DOHH2 (cell line): ENCODE results near the gene CUBN.

ENCODE experiments used
- H3F3A ChIP-seq: fragments of 200-600 bp; sonication (generic), shearing (Covaris generic); 2 replicates; pipeline ENCODE4 v1.6.0; 2016; ENCODE audit warnings: antibody characterized with exemption, mild to moderate bottlenecking; ENCODE audit not compliant: control insufficient read depth, insufficient read depth
- H3K27ac ChIP-seq: fragments of 200-600 bp; sonication (generic); 2 replicates; pipeline ENCODE4 v1.5.1; 2014; ENCODE audit warnings: low read depth, mild to moderate bottlenecking, low read length, moderate library complexity
- H3K27me3 ChIP-seq: fragments of 200-600 bp; sonication (generic); 2 replicates; pipeline ENCODE4 v1.6.1; 2014; ENCODE audit warnings: mild to moderate bottlenecking, low read length, mixed read lengths; ENCODE audit not compliant: control insufficient read depth
- H3K36me3 ChIP-seq: fragments of 200-600 bp; sonication (generic); 2 replicates; pipeline ENCODE4 v1.6.1; 2014; ENCODE audit warnings: mild to moderate bottlenecking, low read length, moderate library complexity, mixed read lengths; ENCODE audit not compliant: control insufficient read depth
- H3K4me1 ChIP-seq: fragments of 200-600 bp; sonication (generic); 2 replicates; pipeline ENCODE4 v1.6.1; 2014; ENCODE audit warnings: mild to moderate bottlenecking, low read length, mixed read lengths; ENCODE audit not compliant: control insufficient read depth
- H3K4me2 ChIP-seq: fragments of 200-600 bp; sonication (generic); 2 replicates; pipeline ENCODE4 v1.6.0; 2014; ENCODE audit warnings: mild to moderate bottlenecking, low read length, moderate library complexity
- H3K4me3 ChIP-seq: fragments of 200-600 bp; sonication (generic); 2 replicates; pipeline ENCODE4 v1.5.1; 2014; ENCODE audit warnings: mild to moderate bottlenecking, low read length, mixed read lengths
- H3K79me2 ChIP-seq: fragments of 200-600 bp; sonication (generic); 2 replicates; pipeline ENCODE4 v1.6.1; 2014; ENCODE audit warnings: mild to moderate bottlenecking, low read length, mixed read lengths; ENCODE audit not compliant: control insufficient read depth
- H3K9me2 ChIP-seq: fragments of 200-600 bp; sonication (generic); replicated peaks from 2 replicates; pipeline ENCODE4 v1.6.1; 2014; ENCODE audit warnings: mild to moderate bottlenecking, low read length, mixed read lengths; ENCODE audit not compliant: control insufficient read depth
- H3K9me3 ChIP-seq: fragments of 200-600 bp; sonication (generic); 2 replicates; pipeline ENCODE4 v1.6.1; 2014; ENCODE audit warnings: antibody characterized with exemption, low read length, mixed read lengths; ENCODE audit not compliant: control insufficient read depth, insufficient read depth
- H4K20me1 ChIP-seq: fragments of 200-600 bp; sonication (generic); 2 replicates; pipeline ENCODE4 v1.6.0; 2014; ENCODE audit warnings: low read depth, mild to moderate bottlenecking, antibody characterized with exemption, low read length, moderate library complexity; ENCODE audit not compliant: control insufficient read depth, insufficient read depth
- EZH2phosphoT487 ChIP-seq: fragments of 200-600 bp; sonication (generic); IDR thresholded peaks from 2 replicates; pipeline ENCODE4 v1.6.1; 2017; ENCODE audit warnings: borderline replicate concordance, mild to moderate bottlenecking, antibody characterized with exemption, low read length, moderate library complexity, mixed read lengths
- TF ChIP-seq, protein P1 (sequence below): fragments of 200-600 bp; sonication (generic); IDR thresholded peaks from one replicate; pipeline ENCODE4 v1.5.1; 2014; ENCODE audit warnings: antibody characterized with exemption, mild to moderate bottlenecking, low read depth, low read length; ENCODE audit not compliant: poor library complexity, severe bottlenecking

The CUBN gene

GRCh38 chr10:17084258-17084657 lies 45.4 kb downstream of the CUBN start:
- no peaks in the 10 kb centered on the region for H3K36me3 ChIP-seq
- H3K27ac ChIP-seq = no peak overlapping the region
- H3K4me3 ChIP-seq = no peak overlapping the region
- no peaks in the 10 kb centered on the region for H4K20me1 ChIP-seq
- H3F3A ChIP-seq = no peaks in the 10 kb centered on the region
- no peak overlapping the region for H3K4me2 ChIP-seq
- no peaks in the 10 kb centered on the region for H3K27me3 ChIP-seq
- H3K79me2 ChIP-seq = no peaks in the 10 kb centered on the region
- TF ChIP-seq, protein P1, sequence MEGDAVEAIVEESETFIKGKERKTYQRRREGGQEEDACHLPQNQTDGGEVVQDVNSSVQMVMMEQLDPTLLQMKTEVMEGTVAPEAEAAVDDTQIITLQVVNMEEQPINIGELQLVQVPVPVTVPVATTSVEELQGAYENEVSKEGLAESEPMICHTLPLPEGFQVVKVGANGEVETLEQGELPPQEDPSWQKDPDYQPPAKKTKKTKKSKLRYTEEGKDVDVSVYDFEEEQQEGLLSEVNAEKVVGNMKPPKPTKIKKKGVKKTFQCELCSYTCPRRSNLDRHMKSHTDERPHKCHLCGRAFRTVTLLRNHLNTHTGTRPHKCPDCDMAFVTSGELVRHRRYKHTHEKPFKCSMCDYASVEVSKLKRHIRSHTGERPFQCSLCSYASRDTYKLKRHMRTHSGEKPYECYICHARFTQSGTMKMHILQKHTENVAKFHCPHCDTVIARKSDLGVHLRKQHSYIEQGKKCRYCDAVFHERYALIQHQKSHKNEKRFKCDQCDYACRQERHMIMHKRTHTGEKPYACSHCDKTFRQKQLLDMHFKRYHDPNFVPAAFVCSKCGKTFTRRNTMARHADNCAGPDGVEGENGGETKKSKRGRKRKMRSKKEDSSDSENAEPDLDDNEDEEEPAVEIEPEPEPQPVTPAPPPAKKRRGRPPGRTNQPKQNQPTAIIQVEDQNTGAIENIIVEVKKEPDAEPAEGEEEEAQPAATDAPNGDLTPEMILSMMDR = no peak
- H3K9me2 ChIP-seq = no peaks in the 10 kb centered on the region
- H3K4me1 ChIP-seq = no peaks in the 10 kb centered on the region
- no peaks in the 10 kb centered on the region for H3K9me3 ChIP-seq

DNA sequence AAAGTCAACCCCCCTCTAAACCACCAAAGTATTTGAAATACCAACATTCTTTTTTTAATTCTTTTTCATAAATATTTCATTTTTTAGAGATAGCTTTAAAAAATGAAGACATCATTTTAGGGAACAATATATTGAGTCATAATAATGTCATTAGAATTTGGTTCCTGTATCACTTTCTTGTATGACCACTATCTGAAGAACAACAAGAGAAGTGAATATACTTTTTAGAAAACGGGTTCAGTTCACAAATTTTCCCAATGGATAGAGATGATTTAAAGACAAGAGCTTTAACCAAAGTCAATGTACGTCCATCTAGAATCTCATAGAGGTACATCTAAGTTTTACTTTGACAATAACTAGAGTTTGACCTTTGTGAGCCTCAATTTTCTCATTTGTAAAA lies 48.2 kb downstream of the CUBN start:
- Histone ChIP-seq H3K36me3 (no peaks in the 10 kb centered on the region), H3K9me3 (no peaks in the 10 kb centered on the region), H4K20me1 (no peaks in the 10 kb centered on the region), H3K27ac (no peak overlapping the region), H3K79me2 (no peaks in the 10 kb centered on the region), H3K27me3 (no peaks in the 10 kb centered on the region), H3K4me3 (no peak overlapping the region), H3K4me1 (no peaks in the 10 kb centered on the region), H3F3A (no peaks in the 10 kb centered on the region), H3K9me2 (no peaks in the 10 kb centered on the region), H3K4me2 (no peak overlapping the region)
- TF ChIP-seq, protein P1 = no peak
- no peak for TF ChIP-seq EZH2phosphoT487

DNA sequence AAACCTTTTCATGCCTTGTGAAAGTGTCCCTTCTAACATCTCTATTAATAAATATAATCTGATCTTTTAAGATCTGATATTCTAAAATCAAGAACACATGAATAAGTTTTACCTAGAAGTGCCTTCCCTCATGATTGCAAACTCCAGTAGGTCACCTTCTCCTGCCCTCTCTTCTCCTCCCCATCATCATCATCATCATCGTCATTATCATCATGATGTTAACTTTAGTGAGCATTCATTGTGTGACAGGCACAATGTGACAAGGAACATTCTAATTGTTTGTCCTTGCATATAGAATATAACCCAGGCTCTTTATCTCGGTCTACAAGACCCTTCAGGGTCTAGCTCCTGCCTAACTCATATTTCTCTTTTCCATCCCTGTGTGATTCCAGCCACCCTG lies 51.7 kb downstream of the CUBN start:
- no peaks in the 10 kb centered on the region for H3F3A ChIP-seq
- no peak overlapping the region for H3K4me2 ChIP-seq
- H3K27ac ChIP-seq = no peak overlapping the region
- no peaks in the 10 kb centered on the region for H3K36me3 ChIP-seq
- H3K27me3 ChIP-seq = no peaks in the 10 kb centered on the region
- H3K9me3 ChIP-seq = no peaks in the 10 kb centered on the region
- H3K9me2 ChIP-seq = no peaks in the 10 kb centered on the region
- no peaks in the 10 kb centered on the region for H4K20me1 ChIP-seq
- H3K4me1 ChIP-seq = no peaks in the 10 kb centered on the region
- H3K4me3 ChIP-seq = no peak overlapping the region
- TF ChIP-seq, protein P1 = no peak
- TF ChIP-seq EZH2phosphoT487 = no peak
- H3K79me2 ChIP-seq = no peaks in the 10 kb centered on the region

GRCh38 chr10:17077346-17077781 lies 52.2 kb downstream of the CUBN start:
- Histone ChIP-seq H3K27me3 (no peaks in the 10 kb centered on the region), H3K4me3 (no peak overlapping the region), H3F3A (no peaks in the 10 kb centered on the region), H3K79me2 (no peaks in the 10 kb centered on the region), H4K20me1 (no peaks in the 10 kb centered on the region), H3K9me3 (no peaks in the 10 kb centered on the region), H3K9me2 (no peaks in the 10 kb centered on the region), H3K4me2 (no peak overlapping the region), H3K27ac (no peak overlapping the region), H3K36me3 (no peaks in the 10 kb centered on the region), H3K4me1 (no peaks in the 10 kb centered on the region)
- TF ChIP-seq, protein P1 = no peak
- no peak for TF ChIP-seq EZH2phosphoT487
